Endodermal cell (in vitro differentiated cells): ENCODE results near the gene UBE2D2. TPM values are rescaled to one million over a fixed set of nuclear protein-coding genes. Genes with fewer than 3 reads are reported as not detected.

Experiments
- DNase-seq: peaks from one replicate; pipeline ENCODE4 v3.0.0-alpha.2; 2017
- H3K27ac ChIP-seq: 2 replicates; pipeline ENCODE4 v1.5.1; 2013; ENCODE audit warnings: mild to moderate bottlenecking, low read depth, low read length, moderate library complexity
- H3K27me3 ChIP-seq: 2 replicates; pipeline ENCODE4 v1.6.1; 2013; ENCODE audit warnings: mild to moderate bottlenecking, low read length, moderate library complexity; ENCODE audit not compliant: insufficient read depth, control insufficient read depth, poor library complexity, severe bottlenecking
- H3K36me3 ChIP-seq: 2 replicates; pipeline ENCODE4 v1.7.0; 2013; ENCODE audit warnings: mild to moderate bottlenecking, low read length, moderate library complexity; ENCODE audit not compliant: control insufficient read depth, insufficient read depth
- H3K4me1 ChIP-seq: one replicate; pipeline ENCODE4 v1.7.0; 2013; ENCODE audit warnings: low read length; ENCODE audit not compliant: control insufficient read depth, insufficient read depth
- H3K4me3 ChIP-seq: 2 replicates; pipeline ENCODE4 v1.5.1; 2013; ENCODE audit warnings: mild to moderate bottlenecking, low read length, moderate library complexity
- H3K9ac ChIP-seq: 2 replicates; pipeline ENCODE4 v1.6.1; 2013; ENCODE audit warnings: mild to moderate bottlenecking, low read length, moderate library complexity; ENCODE audit not compliant: poor library complexity, severe bottlenecking; ENCODE audit errors: extremely low read depth
- H3K9me3 ChIP-seq: 2 replicates; pipeline ENCODE4 v1.6.1; 2013; ENCODE audit warnings: mild to moderate bottlenecking, low read length, moderate library complexity; ENCODE audit not compliant: control insufficient read depth
- H3K27ac Mint-ChIP-seq: 2 replicates; pipeline ENCODE4 v1.8.0; 2020; ENCODE audit warnings: mixed read lengths
- H3K27me3 Mint-ChIP-seq: 2 replicates; pipeline ENCODE4 v1.8.0; 2021; ENCODE audit warnings: mild to moderate bottlenecking, mixed read lengths; ENCODE audit not compliant: insufficient read depth
- H3K36me3 Mint-ChIP-seq: 2 replicates; pipeline ENCODE4 v1.8.0; 2020; ENCODE audit warnings: low read depth, mixed read lengths
- H3K4me1 Mint-ChIP-seq: 2 replicates; pipeline ENCODE4 v1.8.0; 2020; ENCODE audit warnings: mixed read lengths
- H3K4me3 Mint-ChIP-seq: 2 replicates; pipeline ENCODE4 v1.8.0; 2020; ENCODE audit warnings: mild to moderate bottlenecking, moderate library complexity, mixed read lengths
- H3K9me3 Mint-ChIP-seq: 2 replicates; pipeline ENCODE4 v1.8.0; 2020; ENCODE audit warnings: mild to moderate bottlenecking, mixed read lengths
- WGBS, 2 experiments: methylation state at CpG; one replicate each; pipeline versions ENCODE4 v1.1.5 to v1.1.7; 2013; ENCODE audit warnings: missing lambda C conversion rate in 2 of 2, mixed read lengths in 1 of 2; ENCODE audit not compliant: insufficient coverage in 1 of 2, insufficient read length in 1 of 2; 5-methylcytosine and 5-hydroxymethylcytosine counted together
- total RNA-seq, 2 donors: library from RNA; stranded (reverse); fragmentation: NEBNext Ultra II Directional in 1 of 2; extraction: Animal tissue kit (Norgen Biotek cat#: 25700) in 1 of 2; gene quantifications; 2 replicates in 1 of 2; 3 replicates in 1 of 2; pipeline ENCODE4 v1.2.1, GENCODE V29; 2021
- TF ChIP-seq, protein P1 (sequence below): fragments of 200-600 bp; sonication (generic); conservative IDR thresholded peaks from 2 replicates; pipeline ENCODE4 v1.5.0; 2021; ENCODE audit warnings: antibody characterized with exemption, mild to moderate bottlenecking

The UBE2D2 gene
- total RNA-seq, 2 donors from 2014 or later: 172 to 202 TPM

DNA sequence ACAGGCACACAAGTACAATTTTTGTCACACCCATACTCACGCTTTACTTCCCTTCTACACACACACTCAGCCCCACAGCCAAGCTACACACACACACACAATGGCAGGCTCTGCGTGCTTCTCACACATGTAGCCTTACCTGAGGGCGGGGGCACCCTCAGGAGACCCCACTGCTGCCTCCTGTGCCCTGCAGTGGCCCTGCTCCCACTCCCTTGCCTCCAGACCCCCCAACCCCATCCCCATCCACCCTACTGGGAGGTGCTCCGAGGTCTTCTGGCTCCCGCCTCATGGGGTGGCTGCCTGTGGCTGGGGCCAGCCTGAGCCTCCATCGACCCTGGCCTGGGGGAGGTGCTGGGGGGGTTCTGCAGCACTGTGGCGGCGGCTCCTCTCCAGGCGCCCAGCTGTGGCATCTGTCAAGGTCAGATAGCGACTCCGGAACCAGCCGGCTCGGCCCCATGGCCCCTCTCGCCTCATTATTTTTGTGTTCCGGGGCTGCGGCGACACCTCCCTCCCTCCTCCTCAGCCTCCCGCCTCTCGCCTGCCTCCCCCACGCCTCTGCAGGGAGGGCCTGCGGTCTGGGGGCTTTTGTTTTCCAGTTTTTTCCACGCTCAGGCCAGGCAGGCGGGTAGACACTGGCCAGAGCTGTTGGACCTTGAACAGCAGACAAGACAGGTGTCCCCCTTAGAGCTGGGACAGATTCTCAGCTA, 108.7 kb downstream of the UBE2D2 start:
- Histone ChIP-seq H3K4me1 (no peaks in the 10 kb centered on the region), H3K27ac (peak overlapping the region; percentile 94), H3K9me3 (no peaks in the 10 kb centered on the region), H3K36me3 (no peaks in the 10 kb centered on the region), H3K9ac (no peak overlapping the region), H3K4me3 (no peak overlapping the region), H3K27me3 (no peaks in the 10 kb centered on the region)
- Mint-ChIP-seq H3K4me1 (peaks cover 43% of the 10 kb centered on the region), H3K36me3 (peaks cover 5% of the 10 kb centered on the region), H3K9me3 (no peaks in the 10 kb centered on the region), H3K4me3 (no peak overlapping the region), H3K27ac (peak overlapping the region; percentile 71), H3K27me3 (no peaks in the 10 kb centered on the region)
- TF ChIP-seq, protein P1, sequence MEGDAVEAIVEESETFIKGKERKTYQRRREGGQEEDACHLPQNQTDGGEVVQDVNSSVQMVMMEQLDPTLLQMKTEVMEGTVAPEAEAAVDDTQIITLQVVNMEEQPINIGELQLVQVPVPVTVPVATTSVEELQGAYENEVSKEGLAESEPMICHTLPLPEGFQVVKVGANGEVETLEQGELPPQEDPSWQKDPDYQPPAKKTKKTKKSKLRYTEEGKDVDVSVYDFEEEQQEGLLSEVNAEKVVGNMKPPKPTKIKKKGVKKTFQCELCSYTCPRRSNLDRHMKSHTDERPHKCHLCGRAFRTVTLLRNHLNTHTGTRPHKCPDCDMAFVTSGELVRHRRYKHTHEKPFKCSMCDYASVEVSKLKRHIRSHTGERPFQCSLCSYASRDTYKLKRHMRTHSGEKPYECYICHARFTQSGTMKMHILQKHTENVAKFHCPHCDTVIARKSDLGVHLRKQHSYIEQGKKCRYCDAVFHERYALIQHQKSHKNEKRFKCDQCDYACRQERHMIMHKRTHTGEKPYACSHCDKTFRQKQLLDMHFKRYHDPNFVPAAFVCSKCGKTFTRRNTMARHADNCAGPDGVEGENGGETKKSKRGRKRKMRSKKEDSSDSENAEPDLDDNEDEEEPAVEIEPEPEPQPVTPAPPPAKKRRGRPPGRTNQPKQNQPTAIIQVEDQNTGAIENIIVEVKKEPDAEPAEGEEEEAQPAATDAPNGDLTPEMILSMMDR: no peak
- WGBS, 2 experiments: 60 to 66% methylated on average over 10 to 23 of the region's 23 CpGs
- peak; percentile 59 for DNase-seq

DNA sequence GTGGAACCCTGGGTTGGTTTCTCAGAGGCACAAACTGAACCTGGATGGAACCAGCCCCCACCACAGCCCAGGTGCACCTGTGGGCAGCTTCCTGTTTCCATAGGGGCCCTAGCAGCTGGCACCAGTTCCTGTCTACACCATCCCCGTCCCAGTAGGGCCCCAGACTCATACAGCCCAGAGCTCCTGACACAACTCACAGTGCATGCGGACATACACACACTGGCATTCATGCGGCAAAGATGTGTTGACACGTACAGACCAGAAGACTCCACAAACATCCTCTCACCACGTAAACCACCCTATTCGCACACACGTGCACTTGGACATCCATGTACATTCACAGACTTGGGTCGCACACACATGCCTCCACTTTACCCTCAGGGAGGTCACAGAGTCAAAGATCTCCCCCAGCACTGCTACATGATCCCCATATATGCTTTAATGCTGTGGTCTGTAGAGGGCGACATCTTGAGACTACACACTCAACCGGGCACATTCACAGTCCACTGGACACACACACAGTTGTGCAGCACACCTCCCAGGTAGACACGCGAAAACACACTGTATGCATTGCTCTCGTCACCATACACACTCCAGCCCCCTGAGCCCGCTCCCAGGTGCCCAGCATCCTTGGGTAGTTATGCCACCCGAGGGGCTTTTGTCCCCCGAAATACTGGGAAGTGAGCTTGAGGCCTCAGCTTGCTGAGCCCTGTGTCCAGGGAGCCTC, 109.4 kb downstream of the UBE2D2 start:
- H3K9me3 Mint-ChIP-seq: no peaks in the 10 kb centered on the region
- H3K36me3 Mint-ChIP-seq: peaks cover 5% of the 10 kb centered on the region
- H3K4me1 Mint-ChIP-seq: peaks cover 43% of the 10 kb centered on the region
- H3K27ac Mint-ChIP-seq: peak overlapping the region; percentile 52
- Histone ChIP-seq H3K36me3 (no peaks in the 10 kb centered on the region), H3K4me1 (no peaks in the 10 kb centered on the region), H3K9me3 (no peaks in the 10 kb centered on the region), H3K4me3 (no peak overlapping the region), H3K9ac (no peak overlapping the region), H3K27me3 (no peaks in the 10 kb centered on the region), H3K27ac (peak overlapping the region; percentile 94)
- whole genome bisulfite sequencing, 2 experiments: 91% methylated on average over 8 to 16 of the region's 16 CpGs
- TF ChIP-seq, protein P1: peak; percentile 46
- DNase-seq: no peak
- no peak overlapping the region for H3K4me3 Mint-ChIP-seq
- H3K27me3 Mint-ChIP-seq: no peaks in the 10 kb centered on the region

DNA sequence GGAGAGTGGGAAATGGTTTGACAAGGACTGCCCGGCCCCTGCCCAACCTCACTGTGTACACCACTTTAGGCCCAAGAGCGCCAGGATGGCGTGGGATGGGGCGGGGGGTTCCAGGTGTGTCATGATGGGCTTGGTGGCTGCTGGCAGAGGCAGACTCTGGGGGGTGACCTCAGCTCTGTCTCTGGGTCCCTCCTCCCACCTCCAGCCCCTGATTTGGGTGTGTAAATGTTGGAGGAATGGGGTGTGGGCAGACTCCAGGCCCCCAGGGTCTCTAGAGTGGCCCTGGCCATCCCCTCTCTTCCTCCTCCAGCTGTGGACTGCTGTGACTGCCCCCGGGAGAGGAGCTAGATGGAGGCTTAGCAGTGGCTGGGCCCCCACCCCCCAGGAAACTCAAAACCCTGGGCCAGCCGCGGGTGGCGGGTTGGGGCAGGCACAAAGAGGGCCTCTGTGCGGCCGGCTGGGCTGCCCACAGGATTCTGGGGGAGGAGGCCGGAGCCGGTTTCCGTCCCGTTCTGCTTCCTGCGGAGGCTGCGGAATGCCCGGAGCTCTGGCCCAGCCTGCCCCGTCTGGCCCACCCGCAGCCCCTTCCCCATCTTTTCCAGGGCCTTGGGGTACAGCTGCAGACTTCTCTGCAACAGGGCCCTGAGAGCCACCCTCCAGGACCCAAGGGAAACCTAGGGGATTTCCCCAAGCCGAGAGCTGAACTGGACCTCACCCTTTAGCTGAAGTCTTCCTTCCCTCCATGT, 110.1 kb downstream of the UBE2D2 start:
- peaks cover 5% of the 10 kb centered on the region for H3K36me3 Mint-ChIP-seq
- no peaks in the 10 kb centered on the region for H3K9me3 ChIP-seq
- DNase-seq: no peak
- no peaks in the 10 kb centered on the region for H3K9me3 Mint-ChIP-seq
- peak overlapping the region; percentile 94 for H3K27ac ChIP-seq
- H3K36me3 ChIP-seq: no peaks in the 10 kb centered on the region
- H3K4me3 Mint-ChIP-seq: no peak overlapping the region
- H3K27me3 Mint-ChIP-seq: no peaks in the 10 kb centered on the region
- peaks cover 43% of the 10 kb centered on the region for H3K4me1 Mint-ChIP-seq
- peak overlapping the region; percentile 58 for H3K27ac Mint-ChIP-seq
- no peaks in the 10 kb centered on the region for H3K27me3 ChIP-seq
- TF ChIP-seq, protein P1: no peak
- no peaks in the 10 kb centered on the region for H3K4me1 ChIP-seq
- no peak overlapping the region for H3K4me3 ChIP-seq
- H3K9ac ChIP-seq: no peak overlapping the region
- 68 to 89% methylated on average over 9 to 20 of the region's 20 CpGs for WGBS, 2 experiments
